ENCODE measurements around the gene CIB4. TPM values are rescaled to one million over a fixed set of nuclear protein-coding genes. Genes with fewer than 3 reads are reported as not detected.

CIB4 gene
- total RNA-seq, 2 donors from 2014 or later, result 0.46 TPM; not detected in 1

DNA sequence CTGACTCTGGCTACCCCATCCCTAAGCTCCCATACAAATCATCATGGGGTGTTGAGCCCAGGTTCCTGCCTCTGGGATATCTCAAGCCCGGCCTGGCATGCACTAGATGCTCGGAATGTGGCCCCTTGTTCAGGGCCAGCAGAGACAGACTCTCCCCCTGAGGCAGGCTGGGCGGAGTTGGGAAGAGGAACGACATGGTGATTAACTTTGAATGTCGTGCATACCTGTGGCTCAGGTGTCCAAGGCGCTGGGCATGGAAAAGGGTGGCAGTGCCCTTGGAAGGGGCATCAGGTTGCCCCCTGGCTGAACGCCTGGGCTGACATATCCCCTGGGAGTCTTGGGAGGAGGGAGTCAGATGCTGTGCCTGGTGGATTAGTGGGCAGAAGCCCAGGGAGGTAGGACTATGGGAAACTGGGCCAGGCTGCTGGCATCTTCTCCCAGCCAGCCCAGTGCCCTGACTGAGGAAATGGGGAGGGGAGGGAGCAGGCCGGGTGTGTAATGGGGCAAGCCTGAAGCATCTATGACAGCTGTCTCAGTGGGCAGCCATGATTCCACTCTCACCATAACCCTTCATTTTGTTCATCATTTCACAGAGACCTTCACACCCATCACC is 105.4 kb downstream of the CIB4 start:
- no peaks in the 10 kb centered on the region for H3K27me3 ChIP-seq (replicated peaks; ENCODE audit: insufficient read depth)
- H3K36me3 ChIP-seq, result no peaks in the 10 kb centered on the region
- TF ChIP-seq POLR2AphosphoS5 (IDR thresholded peaks at IDR 0.05) (no peak), POLR2A (IDR thresholded peaks at IDR 0.05) (no peak)
- TF ChIP-seq, protein P1, sequence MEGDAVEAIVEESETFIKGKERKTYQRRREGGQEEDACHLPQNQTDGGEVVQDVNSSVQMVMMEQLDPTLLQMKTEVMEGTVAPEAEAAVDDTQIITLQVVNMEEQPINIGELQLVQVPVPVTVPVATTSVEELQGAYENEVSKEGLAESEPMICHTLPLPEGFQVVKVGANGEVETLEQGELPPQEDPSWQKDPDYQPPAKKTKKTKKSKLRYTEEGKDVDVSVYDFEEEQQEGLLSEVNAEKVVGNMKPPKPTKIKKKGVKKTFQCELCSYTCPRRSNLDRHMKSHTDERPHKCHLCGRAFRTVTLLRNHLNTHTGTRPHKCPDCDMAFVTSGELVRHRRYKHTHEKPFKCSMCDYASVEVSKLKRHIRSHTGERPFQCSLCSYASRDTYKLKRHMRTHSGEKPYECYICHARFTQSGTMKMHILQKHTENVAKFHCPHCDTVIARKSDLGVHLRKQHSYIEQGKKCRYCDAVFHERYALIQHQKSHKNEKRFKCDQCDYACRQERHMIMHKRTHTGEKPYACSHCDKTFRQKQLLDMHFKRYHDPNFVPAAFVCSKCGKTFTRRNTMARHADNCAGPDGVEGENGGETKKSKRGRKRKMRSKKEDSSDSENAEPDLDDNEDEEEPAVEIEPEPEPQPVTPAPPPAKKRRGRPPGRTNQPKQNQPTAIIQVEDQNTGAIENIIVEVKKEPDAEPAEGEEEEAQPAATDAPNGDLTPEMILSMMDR (IDR thresholded peaks at IDR 0.05), result no peak
- H3K4me3 ChIP-seq, result no peak overlapping the region
- no peak overlapping the region for H3K27ac ChIP-seq
- intact Hi-C loops (cut with DNase I), result no loop called here
- H3K4me1 ChIP-seq (replicated peaks), result no peaks in the 10 kb centered on the region
- H3K9me3 ChIP-seq, result no peaks in the 10 kb centered on the region
- no peak for DNase-seq (ENCODE audit: low spot score)
- 79% methylated on average over 8 of the region's 8 CpGs for WGBS

DNA sequence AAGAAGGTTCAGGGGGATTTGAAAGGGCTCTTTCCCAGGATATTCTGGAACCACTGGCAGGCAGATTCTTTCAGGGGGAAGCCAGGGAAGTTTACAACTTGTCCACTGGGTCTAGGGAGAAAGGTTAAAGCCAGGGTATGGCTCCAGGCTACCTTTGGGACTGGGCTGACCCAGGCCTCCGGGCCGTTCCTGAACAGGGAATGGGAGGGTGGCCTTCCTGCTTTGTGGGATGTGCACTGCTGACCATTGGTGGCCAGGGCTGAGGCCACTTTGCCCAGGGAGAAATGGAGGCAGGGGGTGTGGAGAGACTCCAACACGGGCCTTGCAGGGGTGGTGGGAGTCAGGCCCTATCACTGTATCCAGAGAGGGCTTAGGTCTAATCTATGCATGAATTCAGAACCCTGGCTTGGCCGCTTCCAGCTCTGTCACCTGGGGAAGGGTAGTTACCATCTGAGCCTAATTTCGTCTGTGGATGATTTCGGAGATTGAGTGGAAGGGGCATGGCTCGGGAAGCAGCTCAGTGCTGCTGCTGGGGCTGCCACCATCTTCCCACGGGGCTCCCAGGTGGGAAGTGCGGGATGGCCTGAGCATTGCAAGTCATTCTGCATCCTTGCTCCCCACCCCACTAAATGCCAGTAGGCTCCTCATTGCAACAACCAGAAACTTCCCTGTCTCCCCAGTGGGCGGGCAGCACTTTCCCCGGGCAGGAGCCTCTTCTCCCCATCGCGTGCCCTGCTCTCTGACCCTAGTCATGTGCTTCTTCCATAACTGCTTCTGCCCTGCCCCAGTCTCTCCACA is 106.1 kb downstream of the CIB4 start:
- TF ChIP-seq POLR2A (IDR thresholded peaks at IDR 0.05), result no peak
- TF ChIP-seq POLR2AphosphoS5 (IDR thresholded peaks at IDR 0.05), result no peak
- TF ChIP-seq, protein P1 (IDR thresholded peaks at IDR 0.05), result no peak
- Histone ChIP-seq H3K27ac (no peak overlapping the region), H3K4me1 (replicated peaks) (no peaks in the 10 kb centered on the region), H3K27me3 (replicated peaks; ENCODE audit: insufficient read depth) (no peaks in the 10 kb centered on the region), H3K9me3 (no peaks in the 10 kb centered on the region), H3K36me3 (no peaks in the 10 kb centered on the region), H3K4me3 (no peak overlapping the region)
- 90% methylated on average over 12 of the region's 13 CpGs for WGBS
- no peak for DNase-seq (ENCODE audit: low spot score)
- intact Hi-C loops (cut with DNase I), result no loop called here

DNA sequence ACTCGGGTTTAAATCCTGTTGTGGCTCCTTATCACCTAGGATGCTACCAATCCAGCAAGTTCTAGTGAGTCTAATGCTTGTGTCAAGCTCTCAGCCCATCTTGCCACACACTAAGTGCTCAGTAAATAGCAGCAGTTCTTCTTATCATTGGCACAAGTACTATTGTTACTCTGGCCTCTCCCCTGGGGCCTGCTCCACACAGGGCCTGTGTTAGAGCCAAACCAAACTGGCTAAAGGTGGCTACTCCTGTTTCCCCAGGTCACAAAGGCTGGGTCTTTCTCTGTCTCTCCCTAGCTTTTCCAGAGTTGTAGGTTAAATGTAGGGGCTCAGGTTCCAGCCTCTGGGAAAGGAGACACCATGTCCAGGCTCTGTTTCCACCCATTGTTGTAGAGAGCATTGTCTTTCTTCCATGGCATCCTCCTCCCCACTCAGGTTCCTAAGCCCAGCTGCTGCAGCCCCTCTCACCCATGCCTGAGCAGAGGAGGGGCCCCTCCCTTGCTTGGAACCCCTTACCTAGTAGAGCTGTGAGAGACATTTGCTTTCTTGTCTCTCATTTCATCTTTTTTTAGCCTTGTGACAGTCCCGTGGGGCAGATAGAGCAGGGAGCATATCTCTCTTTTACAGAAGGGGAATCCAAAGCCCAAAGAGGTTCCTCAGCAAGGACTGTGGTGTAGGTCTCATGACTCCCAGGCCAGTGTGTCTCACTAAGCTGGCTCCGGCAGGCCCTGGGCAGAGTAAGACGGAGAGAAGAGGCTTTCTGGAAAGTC is 106.9 kb downstream of the CIB4 start:
- H3K27me3 ChIP-seq (replicated peaks; ENCODE audit: insufficient read depth), result no peaks in the 10 kb centered on the region
- intact Hi-C loops (cut with DNase I), result no loop called here
- no peak overlapping the region for H3K4me3 ChIP-seq
- H3K9me3 ChIP-seq, result no peaks in the 10 kb centered on the region
- no peak for DNase-seq (ENCODE audit: low spot score)
- no peaks in the 10 kb centered on the region for H3K36me3 ChIP-seq
- H3K27ac ChIP-seq, result no peak overlapping the region
- 79% methylated on average over 4 of the region's 4 CpGs for WGBS
- no peaks in the 10 kb centered on the region for H3K4me1 ChIP-seq (replicated peaks)
- TF ChIP-seq POLR2AphosphoS5 (IDR thresholded peaks at IDR 0.05) (no peak), POLR2A (IDR thresholded peaks at IDR 0.05) (no peak)
- TF ChIP-seq, protein P1 (IDR thresholded peaks at IDR 0.05), result no peak

DNA sequence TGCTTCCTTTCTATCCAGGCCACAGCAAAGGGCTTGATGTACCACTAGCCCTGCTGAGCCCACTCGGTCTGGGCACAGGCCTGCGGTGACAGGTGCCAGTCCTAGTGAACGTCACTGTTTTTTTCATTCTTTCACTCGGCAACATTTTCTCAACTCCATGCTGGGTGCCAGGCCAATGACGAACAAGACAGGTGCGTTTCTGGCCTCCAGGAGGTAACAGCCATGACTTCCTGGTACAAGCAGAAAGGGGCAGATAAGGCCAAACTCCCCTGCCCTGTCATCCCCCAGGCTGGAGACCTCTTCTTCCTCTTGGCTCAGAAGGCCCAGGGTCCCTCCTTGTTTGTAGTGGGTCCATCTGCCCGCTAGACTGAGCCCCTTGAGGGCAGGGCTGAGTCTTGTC is 107.5 kb downstream of the CIB4 start:
- no peak for DNase-seq (ENCODE audit: low spot score)
- H3K36me3 ChIP-seq, result no peaks in the 10 kb centered on the region
- intact Hi-C loops (cut with DNase I), result no loop called here
- no peak for TF ChIP-seq POLR2AphosphoS5 (IDR thresholded peaks at IDR 0.05)
- TF ChIP-seq, protein P1 (IDR thresholded peaks at IDR 0.05), result no peak
- no peak for TF ChIP-seq POLR2A (IDR thresholded peaks at IDR 0.05)
- WGBS, result 96% methylated on average over 7 of the region's 7 CpGs
- no peaks in the 10 kb centered on the region for H3K9me3 ChIP-seq
- no peak overlapping the region for H3K4me3 ChIP-seq
- H3K27ac ChIP-seq, result no peak overlapping the region
- H3K27me3 ChIP-seq (replicated peaks; ENCODE audit: insufficient read depth), result no peaks in the 10 kb centered on the region
- no peaks in the 10 kb centered on the region for H3K4me1 ChIP-seq (replicated peaks)

Data from prostate gland (tissue), 2 donors.